HUES6 (cell line): ENCODE data around the gene PSMB4.
A peak's percentile ranks its signal among the peaks of the same experiment; 100 is the strongest.
"Not testable (repeated sequence)": the region's sequence is repeated elsewhere in the genome, so short reads cannot be mapped to it uniquely, and the experiment has no call there.

Experiments
- H3K27ac ChIP-seq: 2 replicates; pipeline ENCODE4 v1.7.0; 2013; ENCODE audit warnings: low read depth, mild to moderate bottlenecking, low read length, inconsistent platforms
- H3K27me3 ChIP-seq: 2 replicates; pipeline ENCODE4 v1.6.1; 2013; ENCODE audit warnings: low read length; ENCODE audit not compliant: control insufficient read depth, insufficient read depth
- H3K36me3 ChIP-seq: 2 replicates; pipeline ENCODE4 v1.6.1; 2013; ENCODE audit warnings: low read length; ENCODE audit not compliant: control insufficient read depth, insufficient read depth
- H3K4me1 ChIP-seq: 2 replicates; pipeline ENCODE4 v1.6.1; 2013; ENCODE audit warnings: low read length; ENCODE audit not compliant: control insufficient read depth, insufficient read depth
- H3K4me3 ChIP-seq: 2 replicates; pipeline ENCODE4 v1.5.1; 2013; ENCODE audit warnings: low read depth, low read length
- H3K9ac ChIP-seq: one replicate; pipeline ENCODE4 v1.6.1; 2013; ENCODE audit warnings: mild to moderate bottlenecking, low read length
- H3K9me3 ChIP-seq: 2 replicates; pipeline ENCODE4 v1.6.1; 2013; ENCODE audit warnings: low read depth, low read length; ENCODE audit not compliant: control insufficient read depth, insufficient read depth

The PSMB4 gene

DNA sequence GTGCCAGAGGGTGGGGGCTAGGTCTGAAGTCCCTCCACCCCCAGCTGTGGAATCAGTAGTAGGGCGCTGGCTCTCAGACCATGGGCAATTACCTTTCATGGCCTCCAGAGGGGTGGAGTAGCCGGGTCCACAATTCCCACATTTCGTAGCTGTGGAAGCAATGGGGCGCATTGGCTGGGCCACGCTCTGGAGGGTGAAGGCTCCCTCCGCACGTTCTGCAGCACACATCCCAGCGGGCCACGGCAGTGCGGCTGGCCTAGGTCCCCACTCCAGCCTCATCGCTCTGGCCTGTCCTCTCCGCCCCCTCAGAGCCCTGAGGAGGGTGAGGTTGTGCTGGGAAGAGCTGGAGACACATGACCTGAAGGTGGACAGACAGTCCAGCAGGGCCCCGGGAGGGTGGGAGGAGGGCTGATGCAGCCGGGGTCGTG lies 29.7 kb upstream of the PSMB4 start:
- Histone ChIP-seq H3K4me1 (peaks cover 20% of the 10 kb centered on the region), H3K36me3 (peaks cover 14% of the 10 kb centered on the region), H3K27me3 (no peaks in the 10 kb centered on the region), H3K9me3 (0 out of 2 replicates have a peak, but pooled peaks cover under 1% of the 10 kb centered on the region), H3K9ac (no peak overlapping the region), H3K4me3 (no peak overlapping the region), H3K27ac (no peak overlapping the region)

GRCh38 chr1:151370211-151370911 lies 29.0 kb upstream of the PSMB4 start:
- no peaks in the 10 kb centered on the region for H3K27me3 ChIP-seq
- peaks cover 20% of the 10 kb centered on the region for H3K4me1 ChIP-seq
- H3K27ac ChIP-seq = no peak overlapping the region
- no peak overlapping the region for H3K9ac ChIP-seq
- H3K36me3 ChIP-seq = peaks cover 11% of the 10 kb centered on the region
- H3K4me3 ChIP-seq = no peak overlapping the region
- no peaks in the 10 kb centered on the region for H3K9me3 ChIP-seq

DNA sequence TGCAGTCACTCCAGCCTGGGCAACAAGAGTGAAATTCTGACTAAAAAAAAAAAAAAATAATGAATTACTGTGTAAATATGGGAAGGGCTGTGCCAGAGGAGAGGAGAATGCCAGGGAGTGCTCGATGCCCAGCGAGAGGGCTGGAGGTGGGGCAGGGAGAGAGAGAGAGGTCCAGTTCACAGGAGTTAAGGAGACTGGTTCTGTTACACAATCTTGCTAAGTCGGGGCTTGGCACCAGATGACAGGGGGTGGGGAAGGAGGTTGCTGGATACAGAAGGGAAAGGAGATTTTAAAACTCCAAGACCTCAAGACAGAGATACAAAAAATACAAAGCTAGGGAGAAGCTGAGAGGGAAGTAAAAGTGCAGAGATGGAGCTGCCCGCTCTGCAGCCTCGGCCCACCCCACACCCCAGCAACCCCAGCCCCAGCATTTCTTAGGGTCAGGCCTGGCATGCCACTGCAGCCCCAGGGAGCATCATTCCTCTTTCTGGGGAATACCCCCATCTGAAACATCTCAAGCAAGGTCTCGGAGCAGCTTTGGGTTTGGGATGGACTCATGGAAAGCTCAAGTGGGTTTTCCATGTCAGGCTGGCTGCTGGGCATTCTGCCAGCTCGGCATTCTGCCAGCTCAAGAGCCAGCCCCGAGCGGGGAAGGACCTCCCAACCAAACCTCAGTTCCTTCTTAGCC lies 27.9 kb upstream of the PSMB4 start:
- H3K36me3 ChIP-seq = peaks cover 7% of the 10 kb centered on the region
- no peaks in the 10 kb centered on the region for H3K27me3 ChIP-seq
- H3K4me1 ChIP-seq = peaks cover 20% of the 10 kb centered on the region
- H3K4me3 ChIP-seq = peak overlapping the region; percentile 65
- H3K9ac ChIP-seq = no peak overlapping the region
- H3K27ac ChIP-seq = no peak overlapping the region
- H3K9me3 ChIP-seq = no peaks in the 10 kb centered on the region

GRCh38 chr1:151372058-151372934 lies 27.1 kb upstream of the PSMB4 start, which contains the start of gene SELENBP1:
TSS of gene SELENBP1 (minus strand) at chr1:151372705. CDS start at chr1:151372641, 64 bp downstream.
- Histone ChIP-seq H3K36me3 (peaks cover 7% of the 10 kb centered on the region), H3K9me3 (no peaks in the 10 kb centered on the region), H3K27me3 (no peaks in the 10 kb centered on the region), H3K4me3 (peak within 1 kb of the TSS; percentile 65), H3K4me1 (peaks cover 20% of the 10 kb centered on the region), H3K27ac (no peak within 1 kb of the TSS), H3K9ac (peak within 1 kb of the TSS; percentile 51)

- Histone ChIP-seq H3K4me3 (no peak overlapping the region), H3K9ac (no peak overlapping the region), H3K27me3 (no peaks in the 10 kb centered on the region), H3K36me3 (peaks cover under 1% of the 10 kb centered on the region; the same call in 1 of the 2 replicates), H3K9me3 (no peaks in the 10 kb centered on the region), H3K27ac (no peak overlapping the region), H3K4me1 (peaks cover 20% of the 10 kb centered on the region)
Measured at GRCh38 chr1:151373196-151373595, 26.2 kb upstream of the PSMB4 start.

DNA sequence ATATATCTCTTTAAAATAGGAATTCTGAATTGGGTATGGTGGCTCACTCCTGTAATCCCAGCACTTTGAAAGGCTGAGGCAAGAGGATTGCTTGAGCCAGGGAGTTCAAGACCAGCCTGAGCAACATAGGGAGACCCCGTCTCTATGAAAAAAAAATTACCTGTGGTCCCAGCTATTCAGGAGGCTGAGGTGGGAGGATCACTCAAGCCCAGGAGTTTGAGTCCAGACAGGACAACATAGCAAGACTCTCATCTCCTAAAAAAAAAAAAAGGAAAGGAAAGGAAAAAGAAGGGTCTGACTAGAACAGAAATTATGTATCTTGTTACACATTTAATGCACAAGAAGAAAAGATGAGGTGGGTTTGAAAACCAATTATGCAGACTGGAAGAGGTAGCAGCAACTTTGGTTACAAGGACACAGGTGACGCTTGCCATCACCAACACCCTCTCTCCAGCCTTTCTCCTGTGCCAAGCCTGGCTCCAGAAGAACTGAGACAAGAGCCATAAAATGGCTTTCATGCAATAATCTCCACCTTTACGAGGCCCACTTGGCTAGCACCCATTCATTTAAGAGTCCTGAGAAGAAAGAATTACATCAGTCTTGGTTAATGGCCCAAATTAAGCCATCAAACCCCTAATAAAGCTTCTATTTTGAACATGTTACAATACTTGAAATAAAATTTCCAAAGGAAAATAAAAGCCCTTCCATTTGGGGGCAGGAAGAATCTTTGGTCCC lies 22.1 kb upstream of the PSMB4 start:
- Histone ChIP-seq H3K9ac (no peak overlapping the region), H3K27ac (no peak overlapping the region), H3K27me3 (no peaks in the 10 kb centered on the region), H3K4me3 (no peak overlapping the region), H3K36me3 (no peaks in the 10 kb centered on the region), H3K9me3 (no peaks in the 10 kb centered on the region), H3K4me1 (peaks cover 8% of the 10 kb centered on the region)

DNA sequence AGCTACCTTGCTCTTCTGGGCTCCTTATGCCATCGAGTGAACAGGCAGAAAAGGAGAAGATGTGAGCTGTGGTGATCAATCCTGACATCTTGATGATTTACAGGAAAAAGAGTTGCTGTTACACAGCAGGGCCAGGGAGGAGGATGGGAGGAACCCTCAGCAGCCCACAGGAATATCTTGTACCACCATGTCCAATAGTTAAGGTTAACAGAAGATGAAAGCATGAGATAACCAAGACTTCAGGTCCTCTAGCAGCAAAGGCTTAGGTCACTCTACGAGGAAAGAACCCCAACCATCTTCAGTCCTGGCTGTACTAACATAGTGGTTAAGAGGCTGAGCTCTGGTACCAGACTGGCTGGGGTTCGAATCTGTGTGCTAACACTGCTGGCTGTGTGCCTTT lies 14.8 kb upstream of the PSMB4 start:
- Histone ChIP-seq H3K27ac (no peak overlapping the region), H3K36me3 (no peaks in the 10 kb centered on the region), H3K4me3 (no peak overlapping the region), H3K27me3 (peaks cover 16% of the 10 kb centered on the region), H3K9me3 (no peaks in the 10 kb centered on the region), H3K9ac (no peak overlapping the region), H3K4me1 (no peaks in the 10 kb centered on the region)

- H3K9ac ChIP-seq = no peak overlapping the region
- H3K36me3 ChIP-seq = no peaks in the 10 kb centered on the region
- no peaks in the 10 kb centered on the region for H3K4me1 ChIP-seq
- peaks cover 16% of the 10 kb centered on the region for H3K27me3 ChIP-seq
- no peaks in the 10 kb centered on the region for H3K9me3 ChIP-seq
- no peak overlapping the region for H3K27ac ChIP-seq
- H3K4me3 ChIP-seq = no peak overlapping the region
Measured at GRCh38 chr1:151386002-151386401, 13.4 kb upstream of the PSMB4 start.

DNA sequence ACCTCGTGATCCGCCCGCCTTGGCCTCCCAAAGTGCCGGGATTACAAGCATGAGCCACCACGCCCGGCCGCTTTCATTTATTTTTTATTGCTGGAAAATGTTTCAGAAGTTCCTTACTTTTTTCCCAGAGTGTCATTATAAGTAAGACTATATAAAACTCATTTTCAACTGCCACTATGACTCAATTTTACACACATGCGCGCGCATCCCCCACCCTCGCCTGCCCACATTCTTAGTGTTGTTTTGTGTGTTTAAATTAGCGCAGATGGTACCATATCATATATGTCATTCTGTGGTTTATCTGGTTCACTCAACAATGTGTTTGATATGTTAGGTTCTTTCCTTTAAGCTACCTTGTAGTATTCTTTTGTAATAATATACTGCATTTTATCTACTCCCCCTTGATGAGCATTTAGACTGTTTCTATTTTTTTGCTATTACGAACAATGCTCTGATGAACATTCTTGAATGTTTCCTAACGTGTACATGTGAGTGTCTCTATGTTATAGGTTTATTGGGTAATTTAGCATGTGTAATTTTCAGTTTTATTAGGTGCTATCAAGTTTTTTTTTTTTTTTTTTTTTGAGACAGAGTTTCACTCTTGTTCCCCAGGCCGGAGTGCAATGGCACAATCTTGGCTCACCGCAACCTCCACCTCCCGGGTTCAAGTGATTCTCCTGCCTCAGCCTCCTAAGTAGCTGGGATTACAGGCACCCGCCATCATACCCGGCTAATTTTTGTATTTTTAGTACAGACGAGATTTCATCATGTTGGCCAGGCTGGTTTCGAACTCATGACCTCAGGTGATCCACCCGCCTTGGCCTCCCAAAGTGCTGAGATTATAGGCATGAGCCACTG lies 8.9 kb upstream of the PSMB4 start:
- not testable (repeated sequence) for H3K9me3 ChIP-seq, H3K9ac ChIP-seq, H3K4me1 ChIP-seq, H3K27ac ChIP-seq, H3K4me3 ChIP-seq, H3K27me3 ChIP-seq, H3K36me3 ChIP-seq

DNA sequence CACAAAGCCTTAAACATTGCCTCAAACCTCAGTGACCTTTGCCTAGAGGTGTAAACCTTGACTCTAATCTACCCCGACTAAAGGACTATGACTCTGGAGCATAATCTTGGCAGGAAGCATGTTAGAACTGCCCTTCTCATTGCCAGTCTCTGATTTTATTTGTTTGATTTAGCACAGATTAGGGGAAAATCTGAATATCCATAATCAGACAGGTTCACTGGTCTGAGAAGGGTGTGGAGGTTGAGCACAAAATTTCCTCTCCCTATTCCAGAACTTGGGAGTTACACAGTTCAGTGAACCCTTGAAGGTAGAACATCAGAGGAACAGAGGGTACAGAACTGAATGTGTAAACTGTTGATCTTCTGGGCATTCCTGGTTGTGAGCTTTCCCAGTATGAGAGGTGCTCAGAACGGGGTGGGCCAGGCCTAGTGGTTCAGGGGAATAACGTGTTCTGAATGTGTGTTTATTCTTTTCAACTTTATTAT lies 8.3 kb upstream of the PSMB4 start:
- H3K4me3 ChIP-seq = no peak overlapping the region
- H3K9ac ChIP-seq = no peak overlapping the region
- H3K4me1 ChIP-seq = no peaks in the 10 kb centered on the region
- H3K9me3 ChIP-seq = 0 out of 2 replicates have a peak, but pooled peaks cover 3% of the 10 kb centered on the region
- no peaks in the 10 kb centered on the region for H3K36me3 ChIP-seq
- H3K27ac ChIP-seq = no peak overlapping the region
- H3K27me3 ChIP-seq = no peaks in the 10 kb centered on the region
